ENCODE measurements around the gene FOXD1.

DNA sequence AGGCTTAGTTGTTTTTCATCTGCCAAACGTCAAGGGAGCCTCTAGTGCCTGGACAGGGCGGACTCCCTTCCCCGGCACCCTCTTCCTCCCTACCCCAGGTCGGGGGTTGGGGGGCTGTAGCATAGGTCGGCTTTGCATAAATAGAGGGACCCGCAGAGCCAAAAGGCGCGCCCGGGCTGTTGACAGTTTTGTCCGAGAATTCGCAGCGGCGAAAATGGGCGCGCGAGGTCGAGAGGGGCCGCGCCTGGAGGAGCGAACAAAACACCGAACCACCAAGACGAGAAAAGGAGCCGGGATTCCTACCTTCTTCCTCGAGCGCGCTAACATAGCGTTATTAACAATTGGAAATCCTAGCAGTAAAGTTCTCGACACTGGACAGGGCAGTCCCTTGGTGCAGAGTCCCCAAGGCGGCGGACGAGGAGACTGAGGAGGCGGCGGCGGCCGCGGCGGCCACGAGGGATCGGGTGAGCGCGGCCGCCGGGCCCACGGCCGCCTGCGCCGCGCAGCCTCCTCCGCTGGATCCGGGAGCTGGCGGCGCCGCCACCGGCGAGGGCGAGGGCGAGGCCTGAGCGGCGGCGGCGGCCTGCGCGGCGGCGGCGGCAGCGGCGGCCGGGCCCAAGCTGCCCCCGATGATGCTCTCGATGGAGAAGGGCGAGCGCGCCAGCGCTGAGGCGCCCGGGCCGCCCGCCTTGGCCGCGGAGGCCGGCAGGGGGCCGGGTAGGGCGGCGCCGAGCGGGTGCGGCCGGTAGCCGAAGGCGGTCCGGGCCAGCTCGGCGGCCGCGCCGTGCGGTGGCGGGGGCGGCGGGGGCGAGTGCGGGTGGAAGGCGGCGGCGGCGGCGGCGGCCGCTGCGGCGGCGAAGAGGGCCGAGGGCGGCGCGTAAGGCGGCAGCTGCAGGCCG lies 1.7 kb downstream of the FOXD1 start:
- TF ChIP-seq, protein P1, sequence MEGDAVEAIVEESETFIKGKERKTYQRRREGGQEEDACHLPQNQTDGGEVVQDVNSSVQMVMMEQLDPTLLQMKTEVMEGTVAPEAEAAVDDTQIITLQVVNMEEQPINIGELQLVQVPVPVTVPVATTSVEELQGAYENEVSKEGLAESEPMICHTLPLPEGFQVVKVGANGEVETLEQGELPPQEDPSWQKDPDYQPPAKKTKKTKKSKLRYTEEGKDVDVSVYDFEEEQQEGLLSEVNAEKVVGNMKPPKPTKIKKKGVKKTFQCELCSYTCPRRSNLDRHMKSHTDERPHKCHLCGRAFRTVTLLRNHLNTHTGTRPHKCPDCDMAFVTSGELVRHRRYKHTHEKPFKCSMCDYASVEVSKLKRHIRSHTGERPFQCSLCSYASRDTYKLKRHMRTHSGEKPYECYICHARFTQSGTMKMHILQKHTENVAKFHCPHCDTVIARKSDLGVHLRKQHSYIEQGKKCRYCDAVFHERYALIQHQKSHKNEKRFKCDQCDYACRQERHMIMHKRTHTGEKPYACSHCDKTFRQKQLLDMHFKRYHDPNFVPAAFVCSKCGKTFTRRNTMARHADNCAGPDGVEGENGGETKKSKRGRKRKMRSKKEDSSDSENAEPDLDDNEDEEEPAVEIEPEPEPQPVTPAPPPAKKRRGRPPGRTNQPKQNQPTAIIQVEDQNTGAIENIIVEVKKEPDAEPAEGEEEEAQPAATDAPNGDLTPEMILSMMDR (IDR thresholded peaks at IDR 0.05; ENCODE audit: poor library complexity, severe bottlenecking) = no peak
- TF ChIP-seq POLR2AphosphoS5 (IDR thresholded peaks at IDR 0.05) (no peak), EZH2 (IDR thresholded peaks at IDR 0.05; ENCODE audit: borderline replicate concordance, insufficient read depth, low read length, poor library complexity, severe bottlenecking) (peak; percentile 97), MXI1 (conservative IDR thresholded peaks at IDR 0.05; ENCODE audit: poor library complexity, severe bottlenecking) (no peak), RAD21 (conservative IDR thresholded peaks at IDR 0.05) (no peak)
- TF ChIP-seq, protein P2, sequence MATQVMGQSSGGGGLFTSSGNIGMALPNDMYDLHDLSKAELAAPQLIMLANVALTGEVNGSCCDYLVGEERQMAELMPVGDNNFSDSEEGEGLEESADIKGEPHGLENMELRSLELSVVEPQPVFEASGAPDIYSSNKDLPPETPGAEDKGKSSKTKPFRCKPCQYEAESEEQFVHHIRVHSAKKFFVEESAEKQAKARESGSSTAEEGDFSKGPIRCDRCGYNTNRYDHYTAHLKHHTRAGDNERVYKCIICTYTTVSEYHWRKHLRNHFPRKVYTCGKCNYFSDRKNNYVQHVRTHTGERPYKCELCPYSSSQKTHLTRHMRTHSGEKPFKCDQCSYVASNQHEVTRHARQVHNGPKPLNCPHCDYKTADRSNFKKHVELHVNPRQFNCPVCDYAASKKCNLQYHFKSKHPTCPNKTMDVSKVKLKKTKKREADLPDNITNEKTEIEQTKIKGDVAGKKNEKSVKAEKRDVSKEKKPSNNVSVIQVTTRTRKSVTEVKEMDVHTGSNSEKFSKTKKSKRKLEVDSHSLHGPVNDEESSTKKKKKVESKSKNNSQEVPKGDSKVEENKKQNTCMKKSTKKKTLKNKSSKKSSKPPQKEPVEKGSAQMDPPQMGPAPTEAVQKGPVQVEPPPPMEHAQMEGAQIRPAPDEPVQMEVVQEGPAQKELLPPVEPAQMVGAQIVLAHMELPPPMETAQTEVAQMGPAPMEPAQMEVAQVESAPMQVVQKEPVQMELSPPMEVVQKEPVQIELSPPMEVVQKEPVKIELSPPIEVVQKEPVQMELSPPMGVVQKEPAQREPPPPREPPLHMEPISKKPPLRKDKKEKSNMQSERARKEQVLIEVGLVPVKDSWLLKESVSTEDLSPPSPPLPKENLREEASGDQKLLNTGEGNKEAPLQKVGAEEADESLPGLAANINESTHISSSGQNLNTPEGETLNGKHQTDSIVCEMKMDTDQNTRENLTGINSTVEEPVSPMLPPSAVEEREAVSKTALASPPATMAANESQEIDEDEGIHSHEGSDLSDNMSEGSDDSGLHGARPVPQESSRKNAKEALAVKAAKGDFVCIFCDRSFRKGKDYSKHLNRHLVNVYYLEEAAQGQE (IDR thresholded peaks at IDR 0.05; ENCODE audit: borderline replicate concordance) = no peak

All from neural cell (in vitro differentiated cells).